Measurements from ENCODE around the gene HNRNPA3. TPM values are rescaled to one million over a fixed set of nuclear protein-coding genes. Genes with fewer than 3 reads are reported as not detected.
"Not testable (repeated sequence)": the region's sequence is repeated elsewhere in the genome, so short reads cannot be mapped to it uniquely, and the experiment has no call there.

Gene HNRNPA3
- total RNA-seq, 1 experiment from 2014 or later: 24.1 TPM

GRCh38 chr2:177246000-177246399 is 33.4 kb downstream of the HNRNPA3 start:
- DNase-seq (ENCODE audit: low read depth): no peak
- in situ Hi-C loops (cut with HindIII; ENCODE audit: low pct_unique_long_range_greater_than_20kb, low sequenced_read_pairs): no loop called here

- in situ Hi-C loops (cut with HindIII; ENCODE audit: low pct_unique_long_range_greater_than_20kb, low sequenced_read_pairs); DNase-seq (ENCODE audit: low read depth): not testable (repeated sequence)
Observed at GRCh38 chr2:177246523-177247030, 34.0 kb downstream of the HNRNPA3 start.

GRCh38 chr2:177247693-177248262 is 35.2 kb downstream of the HNRNPA3 start:
- DNase-seq (ENCODE audit: low read depth): no peak
- in situ Hi-C loops (cut with HindIII; ENCODE audit: low pct_unique_long_range_greater_than_20kb, low sequenced_read_pairs): no loop called here

- DNase-seq (ENCODE audit: low read depth): no peak
Observed at GRCh38 chr2:177249038-177249437, 36.4 kb downstream of the HNRNPA3 start.

GRCh38 chr2:177250461-177250860 is 37.9 kb downstream of the HNRNPA3 start:
- no peak for DNase-seq (ENCODE audit: low read depth)
- in situ Hi-C loops (cut with HindIII; ENCODE audit: low pct_unique_long_range_greater_than_20kb, low sequenced_read_pairs): no loop called here

More at GRCh38 chr2:177249038-177249437, 36.4 kb downstream of the HNRNPA3 start:
- in situ Hi-C loops (cut with HindIII; ENCODE audit: low pct_unique_long_range_greater_than_20kb, low sequenced_read_pairs): no loop called here

GRCh38 chr2:177251165-177251542 is 38.6 kb downstream of the HNRNPA3 start:
- in situ Hi-C loops (cut with HindIII; ENCODE audit: low pct_unique_long_range_greater_than_20kb, low sequenced_read_pairs): no loop called here
- DNase-seq (ENCODE audit: low read depth): no peak

- in situ Hi-C loops (cut with HindIII; ENCODE audit: low pct_unique_long_range_greater_than_20kb, low sequenced_read_pairs): no loop called here
- no peak for DNase-seq (ENCODE audit: low read depth)
Observed at GRCh38 chr2:177252808-177253531, 40.4 kb downstream of the HNRNPA3 start.

GRCh38 chr2:177253704-177254103 is 41.1 kb downstream of the HNRNPA3 start:
- DNase-seq (ENCODE audit: low read depth): no peak
- in situ Hi-C loops (cut with HindIII; ENCODE audit: low pct_unique_long_range_greater_than_20kb, low sequenced_read_pairs): no loop called here

GRCh38 chr2:177254433-177255226 is 42.0 kb downstream of the HNRNPA3 start:
- in situ Hi-C loops (cut with HindIII; ENCODE audit: low pct_unique_long_range_greater_than_20kb, low sequenced_read_pairs): no loop called here
- DNase-seq (ENCODE audit: low read depth): no peak

- in situ Hi-C loops (cut with HindIII; ENCODE audit: low pct_unique_long_range_greater_than_20kb, low sequenced_read_pairs): no loop called here
- DNase-seq (ENCODE audit: low read depth): no peak
Observed at GRCh38 chr2:177255227-177255601, 42.6 kb downstream of the HNRNPA3 start.

GRCh38 chr2:177256026-177256425 is 43.4 kb downstream of the HNRNPA3 start:
- in situ Hi-C loops (cut with HindIII; ENCODE audit: low pct_unique_long_range_greater_than_20kb, low sequenced_read_pairs): no loop called here

GRCh38 chr2:177256695-177257094 is 44.1 kb downstream of the HNRNPA3 start:
- DNase-seq (ENCODE audit: low read depth): no peak
- in situ Hi-C loops (cut with HindIII; ENCODE audit: low pct_unique_long_range_greater_than_20kb, low sequenced_read_pairs): no loop called here

More at GRCh38 chr2:177256026-177256425, 43.4 kb downstream of the HNRNPA3 start:
- no peak for DNase-seq (ENCODE audit: low read depth)

- no peak for DNase-seq (ENCODE audit: low read depth)
- in situ Hi-C loops (cut with HindIII; ENCODE audit: low pct_unique_long_range_greater_than_20kb, low sequenced_read_pairs): no loop called here
Observed at GRCh38 chr2:177257471-177257870, 44.9 kb downstream of the HNRNPA3 start.

GRCh38 chr2:177258059-177258458 is 45.5 kb downstream of the HNRNPA3 start:
- in situ Hi-C loops (cut with HindIII; ENCODE audit: low pct_unique_long_range_greater_than_20kb, low sequenced_read_pairs): no loop called here
- DNase-seq (ENCODE audit: low read depth): no peak

- in situ Hi-C loops (cut with HindIII; ENCODE audit: low pct_unique_long_range_greater_than_20kb, low sequenced_read_pairs): loop anchor here (10.0 kb wide), 1 partner anchor 154 kb away; no protein-coding TSS in a partner anchor
- DNase-seq (ENCODE audit: low read depth): no peak
Observed at GRCh38 chr2:177260379-177260778, 47.8 kb downstream of the HNRNPA3 start.

GRCh38 chr2:177261116-177262060 is 48.8 kb downstream of the HNRNPA3 start:
- in situ Hi-C loops (cut with HindIII; ENCODE audit: low pct_unique_long_range_greater_than_20kb, low sequenced_read_pairs): loop anchor here (10.0 kb wide), 1 partner anchor 153 kb away; no protein-coding TSS in a partner anchor
- DNase-seq (ENCODE audit: low read depth): no peak

- in situ Hi-C loops (cut with HindIII; ENCODE audit: low pct_unique_long_range_greater_than_20kb, low sequenced_read_pairs): loop anchor here (10.0 kb wide), 1 partner anchor 153 kb away; no protein-coding TSS in a partner anchor
- no peak for DNase-seq (ENCODE audit: low read depth)
Observed at GRCh38 chr2:177262092-177262491, 49.5 kb downstream of the HNRNPA3 start.

GRCh38 chr2:177262958-177263450 is 50.4 kb downstream of the HNRNPA3 start:
- in situ Hi-C loops (cut with HindIII; ENCODE audit: low pct_unique_long_range_greater_than_20kb, low sequenced_read_pairs): loop anchor here (10.0 kb wide), 1 partner anchor 152 kb away; no protein-coding TSS in a partner anchor

More at GRCh38 chr2:177262958-177263450, 50.4 kb downstream of the HNRNPA3 start:
- no peak for DNase-seq (ENCODE audit: low read depth)
